GM23338 (cell line): ENCODE data around the gene ADTRP. TPM values are rescaled to one million over a fixed set of nuclear protein-coding genes. Genes with fewer than 3 reads are reported as not detected.
A peak's percentile ranks its signal among the peaks of the same experiment; 100 is the strongest.

Experiments used
- ATAC-seq: fragments of 200-7000 bp; cut with Tn5 transposase; 3 replicates; pipeline ENCODE4 v1.9.1; 2020
- DNase-seq: peaks from one replicate; pipeline ENCODE4 v3.0.0-alpha.2; 2015; ENCODE audit warnings: low spot score
- H2AFZ ChIP-seq: fragments of 200-600 bp; sonication (generic); 2 replicates; pipeline ENCODE4 v1.8.0; 2016; ENCODE audit warnings: antibody characterized with exemption, mild to moderate bottlenecking, moderate library complexity
- H3F3A ChIP-seq: fragments of 200-600 bp; sonication (generic); replicated peaks from 2 replicates; pipeline ENCODE4 v1.8.0; 2017; ENCODE audit warnings: antibody characterized with exemption, mixed run types, low read depth
- H3K27ac ChIP-seq: fragments of 200-600 bp; sonication (generic); 2 replicates; pipeline ENCODE4 v1.6.1; 2016; ENCODE audit warnings: low read depth
- H3K27me3 ChIP-seq: fragments of 200-600 bp; sonication (generic); 2 replicates; pipeline ENCODE4 v1.8.0; 2016; ENCODE audit warnings: mild to moderate bottlenecking, mixed run types, moderate library complexity; ENCODE audit not compliant: insufficient read depth
- H3K36me3 ChIP-seq: fragments of 200-600 bp; sonication (generic); 2 replicates; pipeline ENCODE4 v1.8.0; 2016; ENCODE audit warnings: mild to moderate bottlenecking; ENCODE audit not compliant: insufficient read depth
- H3K4me1 ChIP-seq: fragments of 200-600 bp; sonication (generic); 2 replicates; pipeline ENCODE4 v1.8.0; 2016; ENCODE audit warnings: mild to moderate bottlenecking, moderate library complexity; ENCODE audit not compliant: insufficient read depth
- H3K4me2 ChIP-seq: fragments of 200-600 bp; sonication (generic); 2 replicates; pipeline ENCODE4 v1.7.1; 2017; ENCODE audit warnings: mixed run types
- H3K4me3 ChIP-seq: fragments of 200-600 bp; sonication (generic); 2 replicates; pipeline ENCODE4 v1.6.1; 2016; ENCODE audit warnings: mixed run types
- H3K79me2 ChIP-seq: fragments of 200-600 bp; sonication (generic); replicated peaks from 2 replicates; pipeline ENCODE4 v1.8.0; 2017; ENCODE audit warnings: mild to moderate bottlenecking; ENCODE audit not compliant: insufficient read depth
- H3K9me2 ChIP-seq: fragments of 200-600 bp; sonication (generic); 2 replicates; pipeline ENCODE4 v1.8.0; 2017; ENCODE audit not compliant: insufficient read depth
- H4K20me1 ChIP-seq: fragments of 200-600 bp; sonication (generic); replicated peaks from 2 replicates; pipeline ENCODE4 v1.8.0; 2017; ENCODE audit warnings: mild to moderate bottlenecking; ENCODE audit not compliant: insufficient read depth
- H3K27ac Mint-ChIP-seq: 2 replicates; pipeline ENCODE4 v1.8.0; 2020; ENCODE audit warnings: inconsistent platforms, mild to moderate bottlenecking, moderate library complexity, mixed read lengths
- H3K27me3 Mint-ChIP-seq: 3 replicates; pipeline ENCODE4 v1.8.0; 2022; ENCODE audit warnings: low read depth, mild to moderate bottlenecking, moderate library complexity, mixed read lengths, inconsistent platforms; ENCODE audit not compliant: insufficient read depth, poor library complexity
- H3K36me3 Mint-ChIP-seq: 3 replicates; pipeline ENCODE4 v1.8.0; 2021; ENCODE audit warnings: low read depth, mild to moderate bottlenecking, inconsistent platforms, moderate library complexity, mixed read lengths
- H3K4me1 Mint-ChIP-seq: 3 replicates; pipeline ENCODE4 v1.8.0; 2020; ENCODE audit warnings: mild to moderate bottlenecking, inconsistent platforms, mixed read lengths
- H3K4me3 Mint-ChIP-seq: 3 replicates; pipeline ENCODE4 v1.8.0; 2021; ENCODE audit warnings: moderate library complexity, mild to moderate bottlenecking, inconsistent platforms, mixed read lengths
- H3K9me3 Mint-ChIP-seq: 3 replicates; pipeline ENCODE4 v1.8.0; 2020; ENCODE audit warnings: moderate library complexity, mild to moderate bottlenecking, inconsistent platforms, mixed read lengths
- CREB1 ChIP-seq: fragments of 250-450 bp; sonication (Bioruptor Pico); IDR thresholded peaks from 2 replicates; pipeline ENCODE4 v1.5.0; 2020; ENCODE audit warnings: low read depth, mild to moderate bottlenecking, moderate library complexity
- CTCF ChIP-seq, 2 experiments: fragments of 200-600 bp in 1 of 2; sonication (generic) in 1 of 2; conservative IDR thresholded peaks; 2 replicates each; pipeline versions ENCODE4 v1.5.1 to v1.6.1; 2016 to 2017; ENCODE audit warnings: antibody characterized with exemption in 2 of 2, low read depth in 2 of 2, mild to moderate bottlenecking in 2 of 2, moderate library complexity in 1 of 2
- ETS1 ChIP-seq: IDR thresholded peaks from 2 replicates; pipeline ENCODE4 v1.6.1; 2016; ENCODE audit warnings: antibody characterized with exemption
- EZH2 ChIP-seq: fragments of 200-600 bp; sonication (generic); IDR thresholded peaks from one replicate; pipeline ENCODE4 v1.8.0; 2017; ENCODE audit warnings: antibody characterized with exemption, mild to moderate bottlenecking, low read depth; ENCODE audit not compliant: unreplicated experiment
- EZH2phosphoT487 ChIP-seq: fragments of 200-600 bp; sonication (generic); IDR thresholded peaks from one replicate; pipeline ENCODE4 v1.8.1; 2018; ENCODE audit warnings: antibody characterized with exemption; ENCODE audit not compliant: unreplicated experiment
- JUNB ChIP-seq: IDR thresholded peaks from one replicate; pipeline ENCODE4 v1.6.1; 2016; ENCODE audit warnings: antibody characterized with exemption; ENCODE audit not compliant: unreplicated experiment
- NANOG ChIP-seq: IDR thresholded peaks from 2 replicates; pipeline ENCODE4 v1.6.1; 2016; ENCODE audit warnings: antibody characterized with exemption, borderline replicate concordance
- POLR2AphosphoS5 ChIP-seq: IDR thresholded peaks from 2 replicates; pipeline ENCODE4 v1.6.1; 2016; ENCODE audit warnings: antibody characterized with exemption, low read depth
- REST ChIP-seq: IDR thresholded peaks from one replicate; pipeline ENCODE4 v1.6.1; 2018; ENCODE audit warnings: antibody characterized with exemption; ENCODE audit not compliant: unreplicated experiment
- STAT1 ChIP-seq: IDR thresholded peaks from one replicate; pipeline ENCODE4 v1.6.1; 2016; ENCODE audit warnings: antibody characterized with exemption; ENCODE audit not compliant: unreplicated experiment
- ZNF114 ChIP-seq: fragments of 250-450 bp; sonication (Bioruptor Pico); IDR thresholded peaks from 2 replicates; pipeline ENCODE4 v1.5.0; 2020; ENCODE audit warnings: mild to moderate bottlenecking, moderate library complexity
- ZNF331 ChIP-seq: fragments of 250-450 bp; sonication (Bioruptor Pico); IDR thresholded peaks from 2 replicates; pipeline ENCODE4 v1.5.0; 2020; ENCODE audit warnings: low read depth, mild to moderate bottlenecking, moderate library complexity
- ZNF462 ChIP-seq: fragments of 250-450 bp; sonication (Bioruptor Pico); IDR thresholded peaks from 2 replicates; pipeline ENCODE4 v1.5.0; 2020; ENCODE audit warnings: mild to moderate bottlenecking, moderate library complexity
- polyA plus RNA-seq: library from polyadenylated mRNA; unstranded; fragments of >200 nt; fragmentation: Nextera tagmentation; extraction: Ambion mirVana; gene quantifications from 2 replicates; pipeline ENCODE4 v1.2.1, GENCODE V29; 2016
- total RNA-seq: library from RNA; depleted of rRNA; stranded (reverse); fragments of >200 nt; shearing (Covaris generic); gene quantifications from 2 replicates; pipeline ENCODE4 v1.2.3, GENCODE V29; 2014

Gene ADTRP
- total and polyA plus RNA-seq, 2 experiments from 2014 or later, result not detected

- no peak overlapping the region for H3K4me3 ChIP-seq
- no peaks in the 10 kb centered on the region for H3F3A ChIP-seq
- 0 out of 2 replicates have a peak, but pooled peaks cover 6% of the 10 kb centered on the region for H3K9me2 ChIP-seq
- H3K27ac Mint-ChIP-seq, result no peak overlapping the region
- H3K27me3 Mint-ChIP-seq, result peaks cover 10% of the 10 kb centered on the region
- no peaks in the 10 kb centered on the region for H3K27me3 ChIP-seq
- no peak for ATAC-seq
- no peak overlapping the region for H3K4me2 ChIP-seq
- no peaks in the 10 kb centered on the region for H3K36me3 ChIP-seq
- no peaks in the 10 kb centered on the region for H3K79me2 ChIP-seq
- H3K4me1 ChIP-seq, result peaks cover 12% of the 10 kb centered on the region
- H3K9me3 Mint-ChIP-seq, result no peaks in the 10 kb centered on the region
- no peaks in the 10 kb centered on the region for H4K20me1 ChIP-seq
- peaks cover 28% of the 10 kb centered on the region for H3K4me1 Mint-ChIP-seq
- H3K36me3 Mint-ChIP-seq, result no peaks in the 10 kb centered on the region
- 0 out of 2 replicates have a peak overlapping the region, but pooled peaks have one; percentile 23 for H2AFZ ChIP-seq
- no peak overlapping the region for H3K4me3 Mint-ChIP-seq
- H3K27ac ChIP-seq, result no peak overlapping the region
- TF ChIP-seq REST (no peak), CTCF (conservative IDR thresholded peaks at IDR 0.05; ENCODE audit: low read depth in 2 of 2) (no peak), ZNF462 (CRISPR knock-in tag) (no peak), ZNF331 (no peak), POLR2AphosphoS5 (no peak), JUNB (no peak), EZH2phosphoT487 (no peak), EZH2 (no peak), ETS1 (no peak), CREB1 (CRISPR knock-in tag) (no peak), NANOG (no peak), STAT1 (no peak), ZNF114 (CRISPR knock-in tag) (no peak)
- DNase-seq, result no peak
Observed at GRCh38 chr6:11775791-11776409, 2.7 kb downstream of the ADTRP start.
